DND-41 (cell line): ENCODE measurements around the gene RAMP2.

Experiments used
- CTCF ChIP-seq: IDR thresholded peaks from 2 replicates; pipeline ENCODE4 v1.5.1; 2012; ENCODE audit warnings: borderline replicate concordance, low read length, moderate library complexity, mild to moderate bottlenecking; ENCODE audit not compliant: poor library complexity, severe bottlenecking; ENCODE audit errors: extremely low read depth
- EZH2 ChIP-seq: IDR thresholded peaks from 3 replicates; pipeline ENCODE4 v1.6.1; 2012; ENCODE audit warnings: borderline replicate concordance, low read depth, mild to moderate bottlenecking, moderate library complexity, low read length, inconsistent platforms; ENCODE audit not compliant: severe bottlenecking

- TF ChIP-seq CTCF (no peak), EZH2 (no peak)
These were observed 37.0 kb downstream of the RAMP2 start for GRCh38 chr17:42798011-42798382.
